Karpas-422 (cell line): Measurements from ENCODE around the gene GEMIN2. TPM values are rescaled to one million over a fixed set of nuclear protein-coding genes. Genes with fewer than 3 reads are reported as not detected.
"Not testable (repeated sequence)": the region's sequence is repeated elsewhere in the genome, so short reads cannot be mapped to it uniquely, and the experiment has no call there.

Experiments
- DNase-seq: peaks from one replicate; pipeline ENCODE4 v3.0.0-alpha.2; 2015
- H2AFZ ChIP-seq: fragments of 200-600 bp; sonication (generic); 2 replicates; pipeline ENCODE4 v1.6.1; 2014; ENCODE audit warnings: antibody characterized with exemption, low read length, mixed read lengths
- H3K27ac ChIP-seq: fragments of 200-600 bp; sonication (generic); 2 replicates; pipeline ENCODE4 v1.5.1; 2014; ENCODE audit warnings: mild to moderate bottlenecking, low read length, moderate library complexity
- H3K27me3 ChIP-seq: fragments of 200-600 bp; sonication (generic); 2 replicates; pipeline ENCODE4 v1.6.1; 2014; ENCODE audit warnings: low read length, mixed read lengths
- H3K36me3 ChIP-seq: fragments of 200-600 bp; sonication (generic); 2 replicates; pipeline ENCODE4 v1.6.1; 2014; ENCODE audit warnings: low read length, mixed read lengths; ENCODE audit not compliant: insufficient read depth
- H3K4me1 ChIP-seq: fragments of 200-600 bp; sonication (generic); 2 replicates; pipeline ENCODE4 v1.6.1; 2014; ENCODE audit warnings: mild to moderate bottlenecking, low read length, mixed read lengths
- H3K4me2 ChIP-seq: fragments of 200-600 bp; sonication (generic); 2 replicates; pipeline ENCODE4 v1.6.1; 2014; ENCODE audit warnings: low read length, low read depth, mild to moderate bottlenecking; ENCODE audit not compliant: poor library complexity, severe bottlenecking
- H3K4me3 ChIP-seq: fragments of 200-600 bp; sonication (generic); 2 replicates; pipeline ENCODE4 v1.5.1; 2014; ENCODE audit warnings: mild to moderate bottlenecking, antibody characterized with exemption, low read length, mixed read lengths
- H3K79me2 ChIP-seq: fragments of 200-600 bp; sonication (generic); 2 replicates; pipeline ENCODE4 v1.6.1; 2014; ENCODE audit warnings: mild to moderate bottlenecking, low read length, mixed read lengths
- H3K9ac ChIP-seq: fragments of 200-600 bp; sonication (generic); 2 replicates; pipeline ENCODE4 v1.6.0; 2014; ENCODE audit warnings: low read length
- H3K9me2 ChIP-seq: fragments of 200-600 bp; sonication (generic), shearing (Covaris generic); replicated peaks from 2 replicates; pipeline ENCODE4 v1.6.0; 2014; ENCODE audit warnings: mild to moderate bottlenecking, low read length, moderate library complexity; ENCODE audit not compliant: insufficient read depth
- H3K9me3 ChIP-seq: fragments of 300-700, 200-600 bp; sonication (generic); 2 replicates; pipeline ENCODE4 v1.6.1; 2014; ENCODE audit warnings: low read length, mixed read lengths
- H4K20me1 ChIP-seq: fragments of 200-600 bp; sonication (generic); 2 replicates; pipeline ENCODE4 v1.6.1; 2014; ENCODE audit warnings: mild to moderate bottlenecking, antibody characterized with exemption, low read length, low read depth; ENCODE audit not compliant: insufficient read depth
- small RNA-seq: library from RNA; depleted of rRNA; stranded (forward); fragments of <200 nt; gene quantifications from one replicate; pipeline ENCODE3, GENCODE V24; 2014
- total RNA-seq: library from RNA; depleted of rRNA; stranded (reverse); fragments of >200 nt; shearing (Covaris generic); gene quantifications from 2 replicates; pipeline ENCODE4 v1.2.3, GENCODE V29; 2014; ENCODE audit warnings: low replicate concordance; rRNA removed

Gene GEMIN2
- total RNA-seq, 1 experiment from 2014 or later: 73.2 TPM

- Histone ChIP-seq H3K36me3 (peaks cover 56% of the 10 kb centered on the region), H4K20me1 (0 out of 2 replicates have a peak, but pooled peaks cover 21% of the 10 kb centered on the region)
- not testable (repeated sequence) for H3K4me1 ChIP-seq, H3K9ac ChIP-seq, H3K27me3 ChIP-seq, H3K9me3 ChIP-seq, H3K79me2 ChIP-seq, H3K4me2 ChIP-seq, H2AFZ ChIP-seq, H3K9me2 ChIP-seq, H3K4me3 ChIP-seq, DNase-seq, H3K27ac ChIP-seq
These were observed 69.5 kb downstream of the GEMIN2 start for GRCh38 chr14:39183685-39184003.

GRCh38 chr14:39184628-39185255 lies 70.6 kb downstream of the GEMIN2 start:
- no peaks in the 10 kb centered on the region for H3K4me1 ChIP-seq
- H3K9me3 ChIP-seq: no peaks in the 10 kb centered on the region
- no peak overlapping the region for H3K4me2 ChIP-seq
- no peak overlapping the region for H2AFZ ChIP-seq
- H3K27ac ChIP-seq: no peak overlapping the region
- no peak overlapping the region for H3K4me3 ChIP-seq
- H4K20me1 ChIP-seq: 0 out of 2 replicates have a peak, but pooled peaks cover 21% of the 10 kb centered on the region
- no peaks in the 10 kb centered on the region for H3K79me2 ChIP-seq
- H3K27me3 ChIP-seq: no peaks in the 10 kb centered on the region
- H3K36me3 ChIP-seq: peaks cover 47% of the 10 kb centered on the region
- H3K9me2 ChIP-seq: no peaks in the 10 kb centered on the region
- no peak for DNase-seq
- H3K9ac ChIP-seq: no peak overlapping the region

- DNase-seq: peak; percentile 60
- peaks cover 40% of the 10 kb centered on the region for H3K36me3 ChIP-seq
These were observed 71.3 kb downstream of the GEMIN2 start for GRCh38 chr14:39185256-39186049.

More at GRCh38 chr14:39185256-39186049, 71.3 kb downstream of the GEMIN2 start:
- Histone ChIP-seq H2AFZ (no peak overlapping the region), H4K20me1 (0 out of 2 replicates have a peak, but pooled peaks cover 21% of the 10 kb centered on the region), H3K9me3 (no peaks in the 10 kb centered on the region), H3K27me3 (no peaks in the 10 kb centered on the region), H3K79me2 (no peaks in the 10 kb centered on the region), H3K27ac (no peak overlapping the region), H3K9ac (no peak overlapping the region), H3K4me2 (no peak overlapping the region), H3K4me3 (no peak overlapping the region), H3K9me2 (no peaks in the 10 kb centered on the region), H3K4me1 (no peaks in the 10 kb centered on the region)

Small RNA genes lying within 50 kb of the gene (small RNA-seq; reads per million reads assigned to genes)
- gene AL109628.1: not detected

Other genes starting within 250 kb of the GEMIN2 start
- gene SEC23A, start 11.1 kb upstream of the GEMIN2 start, total RNA-seq: 44.7 and 67.6 TPM in 2 replicates
- gene TRAPPC6B, start 56.0 kb downstream of the GEMIN2 start, total RNA-seq: 30.4 and 52.5 TPM in 2 replicates
- 56.1 and 96.8 TPM in 2 replicates for gene PNN, start 60.9 kb downstream of the GEMIN2 start, total RNA-seq
- gene MIA2, start 119.6 kb downstream of the GEMIN2 start, total RNA-seq: 36.2 and 65.7 TPM in 2 replicates